Measurements from ENCODE around the gene CHRDL2.

DNA sequence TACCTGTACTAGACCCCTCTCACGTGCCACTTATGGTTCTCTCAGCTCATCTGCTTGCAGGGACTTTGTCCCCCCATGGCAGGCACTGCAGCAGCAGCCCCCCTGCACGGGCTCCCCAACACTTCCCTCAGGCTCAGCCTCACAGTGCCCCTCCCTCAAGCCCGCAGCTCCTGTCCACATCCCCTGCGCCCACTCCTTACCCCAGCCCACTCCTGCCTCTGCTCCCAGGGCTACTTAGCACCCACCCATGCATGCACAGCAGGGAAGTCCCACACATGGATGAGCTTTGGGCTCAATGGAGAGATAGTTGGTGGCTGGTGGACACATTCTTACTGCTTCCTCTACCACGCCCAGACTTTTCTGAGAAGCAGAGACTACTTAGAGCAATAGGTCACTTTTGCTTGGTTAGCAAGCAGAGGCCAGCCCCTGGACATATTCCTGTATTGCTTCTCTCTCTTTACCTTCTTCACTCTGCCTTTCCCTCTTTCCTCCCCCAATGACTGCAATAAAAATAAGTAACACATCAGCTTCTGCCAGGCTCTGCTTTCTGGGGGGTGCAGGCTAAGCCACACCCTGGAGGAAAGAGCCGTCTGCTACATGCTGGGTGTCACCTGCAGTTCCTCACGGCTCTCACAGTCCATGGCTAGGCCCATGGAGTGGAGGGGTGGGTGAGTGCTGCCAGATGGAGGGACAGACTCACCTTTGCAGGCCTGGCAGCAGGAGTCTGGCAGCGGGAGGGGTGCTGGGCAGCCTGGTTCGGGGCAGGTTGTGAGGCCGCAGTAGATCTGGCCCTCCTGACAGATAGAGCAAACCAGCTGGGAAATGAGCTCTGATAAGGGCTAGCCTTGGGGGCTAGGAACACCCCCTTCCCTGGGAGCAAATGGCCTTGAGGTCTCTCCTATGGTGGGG, 23.4 kb downstream of the CHRDL2 start:
- TF ChIP-seq EZH2 (IDR thresholded peaks at IDR 0.05; ENCODE audit: borderline replicate concordance, insufficient read depth, low read depth, low read length, poor library complexity, severe bottlenecking), result no peak
- TF ChIP-seq, protein P1, sequence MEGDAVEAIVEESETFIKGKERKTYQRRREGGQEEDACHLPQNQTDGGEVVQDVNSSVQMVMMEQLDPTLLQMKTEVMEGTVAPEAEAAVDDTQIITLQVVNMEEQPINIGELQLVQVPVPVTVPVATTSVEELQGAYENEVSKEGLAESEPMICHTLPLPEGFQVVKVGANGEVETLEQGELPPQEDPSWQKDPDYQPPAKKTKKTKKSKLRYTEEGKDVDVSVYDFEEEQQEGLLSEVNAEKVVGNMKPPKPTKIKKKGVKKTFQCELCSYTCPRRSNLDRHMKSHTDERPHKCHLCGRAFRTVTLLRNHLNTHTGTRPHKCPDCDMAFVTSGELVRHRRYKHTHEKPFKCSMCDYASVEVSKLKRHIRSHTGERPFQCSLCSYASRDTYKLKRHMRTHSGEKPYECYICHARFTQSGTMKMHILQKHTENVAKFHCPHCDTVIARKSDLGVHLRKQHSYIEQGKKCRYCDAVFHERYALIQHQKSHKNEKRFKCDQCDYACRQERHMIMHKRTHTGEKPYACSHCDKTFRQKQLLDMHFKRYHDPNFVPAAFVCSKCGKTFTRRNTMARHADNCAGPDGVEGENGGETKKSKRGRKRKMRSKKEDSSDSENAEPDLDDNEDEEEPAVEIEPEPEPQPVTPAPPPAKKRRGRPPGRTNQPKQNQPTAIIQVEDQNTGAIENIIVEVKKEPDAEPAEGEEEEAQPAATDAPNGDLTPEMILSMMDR (IDR thresholded peaks at IDR 0.05), result no peak
